Endothelial cell of umbilical vein (primary cell): Measurements from ENCODE around the gene SLC12A8. TPM values are rescaled to one million over a fixed set of nuclear protein-coding genes. Genes with fewer than 3 reads are reported as not detected.

Experiments
- BruUV-seq: library from RNA; stranded (reverse); fragments of 400-500 nt; replicated peaks from 2 replicates; lab custom pipeline; 2021; lab: Mats Ljungman, UMichigan
- CTCF ChIA-PET: fragments of 300-600, 350-600 bp; sonication (Branson Sonifier 250); formaldehyde crosslinking; loops from one replicate; lab custom pipeline; 2021; ENCODE audit warnings: antibody characterized with exemption, inconsistent platforms; lab: Charles Lee
- POLR2A ChIA-PET: fragments of 300-600, 350-600 bp; sonication (Branson Sonifier 250); formaldehyde crosslinking; loops from one replicate; lab custom pipeline; 2021; ENCODE audit warnings: antibody characterized with exemption, inconsistent platforms; lab: Charles Lee
- DNase-seq: peaks from one replicate; pipeline ENCODE4 v3.0.0-alpha.2; 2011; ENCODE audit warnings: low read depth, low spot score
- FAIRE-seq: peaks from 2 replicates; lab custom pipeline; 2011; peaks lifted over from hg19 to GRCh38; lab: Jason Lieb, UNC
- H2AFZ ChIP-seq: 2 replicates; pipeline ENCODE4 v1.6.0; 2012; ENCODE audit warnings: low read depth, low read length, control low read depth, inconsistent platforms
- H3K27ac ChIP-seq: 2 replicates; pipeline ENCODE4 v1.5.1; 2011; ENCODE audit warnings: low read depth, mild to moderate bottlenecking, control low read depth, low read length, moderate library complexity; ENCODE audit not compliant: insufficient read depth
- H3K27me3 ChIP-seq, 2 experiments: 2 replicates each; pipeline versions ENCODE4 v1.6.0 to v1.6.1; 2011; ENCODE audit warnings: low read length in 2 of 2, mixed read lengths in 1 of 2; ENCODE audit not compliant: control insufficient read depth in 2 of 2, insufficient read depth in 2 of 2
- H3K36me3 ChIP-seq, 2 experiments: 2 replicates in 1 of 2; 3 replicates in 1 of 2; pipeline ENCODE4 v1.5.1; 2011; ENCODE audit warnings: low read length in 2 of 2, mild to moderate bottlenecking in 1 of 2, moderate library complexity in 1 of 2; ENCODE audit not compliant: control insufficient read depth in 2 of 2, insufficient read depth in 2 of 2; ENCODE audit errors: extremely low read depth in 1 of 2
- H3K4me1 ChIP-seq: 3 replicates; pipeline ENCODE4 v1.5.1; 2011; ENCODE audit warnings: mild to moderate bottlenecking, low read length; ENCODE audit not compliant: control insufficient read depth, insufficient read depth; ENCODE audit errors: extremely low read depth
- H3K4me2 ChIP-seq: 2 replicates; pipeline ENCODE4 v1.6.1; 2011; ENCODE audit warnings: low read length, control low read depth, mixed read lengths; ENCODE audit not compliant: insufficient read depth
- H3K4me3 ChIP-seq, 3 experiments: fragments of 200-600 bp in 1 of 3; sonication (generic), shearing (Covaris generic) in 1 of 3; replicated peaks in 1 of 3; 2 replicates each; pipeline ENCODE4 v1.5.1; 2011 to 2016; ENCODE audit warnings: control low read depth in 3 of 3, low read length in 3 of 3, mild to moderate bottlenecking in 2 of 3, inconsistent platforms in 1 of 3, low read depth in 1 of 3, moderate library complexity in 1 of 3; ENCODE audit not compliant: insufficient read depth in 1 of 3
- H3K79me2 ChIP-seq: 2 replicates; pipeline ENCODE4 v1.6.0; 2012; ENCODE audit warnings: low read length, inconsistent platforms; ENCODE audit not compliant: control insufficient read depth, insufficient read depth
- H3K9ac ChIP-seq: replicated peaks from 2 replicates; pipeline ENCODE3; 2011; ENCODE audit warnings: low read length, control low read depth; ENCODE audit not compliant: insufficient read depth; ENCODE audit errors: extremely low read depth
- H3K9me1 ChIP-seq: replicated peaks from 3 replicates; pipeline ENCODE4 v1.6.0; 2011; ENCODE audit warnings: mild to moderate bottlenecking, low read length; ENCODE audit not compliant: control insufficient read depth, insufficient read depth; ENCODE audit errors: extremely low read depth
- H3K9me3 ChIP-seq: replicated peaks from 2 replicates; pipeline ENCODE4 v1.5.1; 2012; ENCODE audit warnings: low read length, inconsistent platforms; ENCODE audit not compliant: control insufficient read depth, insufficient read depth
- H4K20me1 ChIP-seq: replicated peaks from 2 replicates; pipeline ENCODE3; 2011; ENCODE audit warnings: mild to moderate bottlenecking, low read length; ENCODE audit not compliant: control insufficient read depth, insufficient read depth; ENCODE audit errors: extremely low read depth
- CTCF ChIP-seq, 2 donors: IDR thresholded peaks; 1 replicate in 1 of 2; 2 replicates in 1 of 2; pipeline ENCODE4 v1.5.1; 2011; ENCODE audit warnings: low read length in 2 of 2, mild to moderate bottlenecking in 2 of 2, moderate library complexity in 2 of 2, control low read depth in 1 of 2, inconsistent platforms in 1 of 2, low read depth in 1 of 2; ENCODE audit not compliant: insufficient read depth in 1 of 2; ENCODE audit errors: extremely low read depth in 1 of 2
- MAX ChIP-seq: IDR thresholded peaks from 2 replicates; pipeline ENCODE4 v1.6.1; 2011; ENCODE audit not compliant: insufficient read depth, insufficient read length
- dilution Hi-C: fragments of 300-500 bp; cut with MboI; formaldehyde crosslinking; loops from one replicate; pipeline ENCODE4 v1.15.0; 2019; ENCODE audit warnings: low sequenced_read_pairs; ENCODE audit not compliant: extremely low pct_ligation_motif_present
- intact Hi-C: fragments of 100-400 bp; cut with micrococcal nuclease; formaldehyde crosslinking; loops from one replicate; pipeline ENCODE4 v1.10.0; 2022
- polyA plus RNA-seq, 4 experiments: library from polyadenylated mRNA; depleted of rRNA in 3 of 4; stranded (reverse) in 3 of 4; unstranded in 1 of 4; fragments of >200 nt; gene quantifications; 2 replicates each; pipeline versions ENCODE4 v1.2.1 to v1.2.3, GENCODE V29; 2011 to 2012; ENCODE audit warnings: missing spikeins in 1 of 4
- total RNA-seq: library from RNA; stranded (reverse); gene quantifications from 2 replicates; pipeline ENCODE4 v1.2.3, GENCODE V29; 2021

The SLC12A8 gene
- total and polyA plus RNA-seq, 2 donors (not counting 3 experiments of a cell fraction or from before 2014, with no cell fraction given) = 0.86 to 0.90 TPM

GRCh38 chr3:125163739-125164601 lies 48.6 kb downstream of the SLC12A8 start:
- ChIA-PET POLR2A (no interaction called here), CTCF (interaction anchor here (0.6 to 4.0 kb wide), 14 partner anchors 14 to 419 kb away, joined by 3 to 47 read pairs (median 6); no protein-coding TSS in a partner anchor)
- no peaks in the 10 kb centered on the region for H4K20me1 ChIP-seq
- H3K4me2 ChIP-seq = no peak overlapping the region
- H3K27ac ChIP-seq = no peak overlapping the region
- no peaks in the 10 kb centered on the region for H3K9me3 ChIP-seq
- TF ChIP-seq CTCF (IDR thresholded peaks at IDR 0.05; ENCODE audit: extremely low read depth in 1 of 2, insufficient read depth in 1 of 2, low read depth in 1 of 2, low read length in 2 of 2) = peak; percentile 10 to 47
- no peak for TF ChIP-seq MAX
- H3K79me2 ChIP-seq = no peaks in the 10 kb centered on the region
- FAIRE-seq (no peak), DNase-seq (peak; percentile 29)
- BruUV-seq = no TSS peak
- no peaks in the 10 kb centered on the region for H3K4me1 ChIP-seq
- no peaks in the 10 kb centered on the region for H3K36me3 ChIP-seq
- dilution Hi-C loops = no loop called here
- no peak overlapping the region for H3K9ac ChIP-seq
- no peak overlapping the region for H2AFZ ChIP-seq
- no peak overlapping the region for H3K4me3 ChIP-seq
- intact Hi-C loops = no loop called here
- no peaks in the 10 kb centered on the region for H3K9me1 ChIP-seq
- H3K27me3 ChIP-seq = peaks cover 0 to 2% of the 10 kb centered on the region in 2 experiments
